22Rv1 (cell line): ENCODE measurements around the gene SLC2A4RG.

Experiments
- ZFX ChIP-seq: fragments of 450-650 bp; IDR thresholded peaks from 2 replicates; pipeline ENCODE4 v1.6.1; 2017; ENCODE audit warnings: antibody characterized with exemption, borderline replicate concordance
- TF ChIP-seq, protein P1 (sequence below): fragments of 450-650 bp; IDR thresholded peaks from 2 replicates; pipeline ENCODE4 v1.5.1; 2017; ENCODE audit warnings: mild to moderate bottlenecking

DNA sequence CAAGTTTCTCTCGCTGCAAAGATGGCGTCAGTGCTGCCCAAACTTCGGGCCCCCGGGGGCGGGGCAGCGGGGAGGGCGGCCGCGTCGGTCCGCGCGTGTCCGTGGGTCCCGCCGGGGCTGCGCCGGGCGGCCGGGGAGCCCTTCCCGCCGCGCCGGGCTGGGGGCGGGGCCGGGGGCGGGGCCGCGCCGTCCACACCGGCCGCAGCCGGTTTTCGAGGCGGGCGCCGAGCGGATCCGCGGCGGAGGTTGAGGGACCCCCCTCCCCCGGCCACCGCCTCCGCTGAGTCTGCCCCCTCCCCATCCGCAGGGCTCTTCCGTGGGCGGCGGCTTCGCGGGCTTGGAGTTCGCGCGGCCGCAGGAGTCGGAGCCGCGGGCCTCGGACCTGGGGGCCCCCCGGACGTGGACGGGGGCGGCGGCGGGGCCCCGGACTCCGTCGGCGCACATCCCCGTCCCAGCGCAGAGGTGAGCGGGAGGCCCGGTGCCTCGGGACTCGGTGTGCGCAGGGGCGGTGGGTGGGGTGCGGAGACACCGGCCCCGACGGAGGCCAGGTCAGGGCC is 572 bp downstream of the SLC2A4RG start:
- TF ChIP-seq, protein P1, sequence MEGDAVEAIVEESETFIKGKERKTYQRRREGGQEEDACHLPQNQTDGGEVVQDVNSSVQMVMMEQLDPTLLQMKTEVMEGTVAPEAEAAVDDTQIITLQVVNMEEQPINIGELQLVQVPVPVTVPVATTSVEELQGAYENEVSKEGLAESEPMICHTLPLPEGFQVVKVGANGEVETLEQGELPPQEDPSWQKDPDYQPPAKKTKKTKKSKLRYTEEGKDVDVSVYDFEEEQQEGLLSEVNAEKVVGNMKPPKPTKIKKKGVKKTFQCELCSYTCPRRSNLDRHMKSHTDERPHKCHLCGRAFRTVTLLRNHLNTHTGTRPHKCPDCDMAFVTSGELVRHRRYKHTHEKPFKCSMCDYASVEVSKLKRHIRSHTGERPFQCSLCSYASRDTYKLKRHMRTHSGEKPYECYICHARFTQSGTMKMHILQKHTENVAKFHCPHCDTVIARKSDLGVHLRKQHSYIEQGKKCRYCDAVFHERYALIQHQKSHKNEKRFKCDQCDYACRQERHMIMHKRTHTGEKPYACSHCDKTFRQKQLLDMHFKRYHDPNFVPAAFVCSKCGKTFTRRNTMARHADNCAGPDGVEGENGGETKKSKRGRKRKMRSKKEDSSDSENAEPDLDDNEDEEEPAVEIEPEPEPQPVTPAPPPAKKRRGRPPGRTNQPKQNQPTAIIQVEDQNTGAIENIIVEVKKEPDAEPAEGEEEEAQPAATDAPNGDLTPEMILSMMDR = no peak
- TF ChIP-seq ZFX = no peak
